Measurements from ENCODE around the gene IL3. TPM values are rescaled to one million over a fixed set of nuclear protein-coding genes. Genes with fewer than 3 reads are reported as not detected.

Gene IL3
- not detected in 2 replicates for total RNA-seq

GRCh38 chr5:132060501-132061161 lies at the start of gene IL3:
Gene IL3, plus strand, starts transcription at chr5:132060655. Its CDS starts 52 bp downstream, at chr5:132060707.

GRCh38 chr5:132011622-132012343 lies 48.7 kb upstream of the IL3 start, which contains the start of gene ACSL6:
Gene ACSL6, minus strand, starts transcription at chr5:132011658. Its CDS starts 105 bp downstream, at chr5:132011553.

GRCh38 chr5:132073231-132074013 lies 13.0 kb downstream of the IL3 start, which contains the start of gene CSF2:
Gene CSF2, plus strand, starts transcription at chr5:132073789. Its CDS starts 35 bp downstream, at chr5:132073824.

Other genes starting within 250 kb of the IL3 start
- under 0.01 TPM in 1 of 2 replicates, not detected in the other for gene MEIKIN, start 115.0 kb upstream of the IL3 start, total RNA-seq
- gene ACSL6, start 49.0 kb upstream of the IL3 start, total RNA-seq = under 0.01 TPM in 1 of 2 replicates, not detected in the other
- gene CSF2, start 13.1 kb downstream of the IL3 start, total RNA-seq = 0.38 and 1.1 TPM in 2 replicates
- 201 and 496 TPM in 2 replicates for gene P4HA2, start 167.2 kb downstream of the IL3 start, total RNA-seq
- 33.0 and 37.2 TPM in 2 replicates for gene PDLIM4, start 197.0 kb downstream of the IL3 start, total RNA-seq
- 1.2 and 2.3 TPM in 2 replicates for gene SLC22A4, start 233.7 kb downstream of the IL3 start, total RNA-seq

Data from regular cardiac myocyte (primary cell).